Fibroblast of villous mesenchyme (primary cell): Measurements from ENCODE around the gene SHROOM3. TPM values are rescaled to one million over a fixed set of nuclear protein-coding genes. Genes with fewer than 3 reads are reported as not detected.
"Not testable (repeated sequence)": the region's sequence is repeated elsewhere in the genome, so short reads cannot be mapped to it uniquely, and the experiment has no call there.

Source experiments
- DNase-seq: peaks from one replicate; pipeline ENCODE4 v3.0.0-alpha.2; 2010; ENCODE audit warnings: low read depth
- H3K4me3 ChIP-seq: 2 replicates; pipeline ENCODE4 v1.5.1; 2011; ENCODE audit warnings: low read depth, mild to moderate bottlenecking, low read length
- CTCF ChIP-seq: IDR thresholded peaks from 2 replicates; pipeline ENCODE4 v1.5.1; 2012; ENCODE audit warnings: low read depth, mild to moderate bottlenecking, low read length; ENCODE audit not compliant: insufficient read depth
- total RNA-seq: library from RNA; depleted of rRNA; stranded (reverse); fragments of >200 nt; gene quantifications from 2 replicates; pipeline ENCODE4 v1.2.3, GENCODE V29; 2012

Gene SHROOM3
- total RNA-seq, 1 donor, result 27.6 TPM

DNA sequence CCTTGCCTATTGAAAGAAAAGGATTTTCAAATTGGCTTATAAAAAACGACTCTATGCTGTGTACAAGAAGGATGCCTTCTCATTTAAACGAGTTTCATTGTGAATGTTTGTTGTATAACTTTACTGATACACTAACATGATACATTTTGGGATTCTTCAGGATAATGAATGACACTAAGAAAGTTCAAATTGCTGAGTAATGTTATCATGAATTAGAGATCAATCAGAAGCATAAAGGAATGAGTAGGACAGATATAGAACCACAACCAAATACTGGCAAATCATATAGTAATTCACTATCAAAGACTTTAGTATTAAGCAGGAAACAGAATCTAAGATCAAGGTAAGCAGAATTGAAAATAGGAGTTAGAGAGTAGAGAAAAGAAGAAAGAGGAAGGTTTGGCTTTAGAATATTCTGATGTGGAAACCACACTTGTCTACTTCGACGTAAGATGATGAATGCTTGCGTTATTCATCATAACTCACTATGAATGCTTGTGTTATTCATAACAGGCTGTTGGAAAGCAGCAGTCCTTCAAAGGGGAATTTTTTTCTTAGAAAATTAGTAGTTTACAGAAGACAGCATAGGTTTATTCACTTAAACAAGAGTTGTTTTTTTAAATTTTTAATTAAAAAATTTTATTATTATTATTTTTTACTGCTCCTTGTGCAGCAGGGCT lies 27.4 kb upstream of the SHROOM3 start:
- no peak for TF ChIP-seq CTCF
- H3K4me3 ChIP-seq, result no peak overlapping the region
- DNase-seq, result no peak

GRCh38 chr4:76410636-76411035 lies 24.4 kb upstream of the SHROOM3 start:
- H3K4me3 ChIP-seq, result no peak overlapping the region
- no peak for TF ChIP-seq CTCF
- DNase-seq, result no peak

- no peak overlapping the region for H3K4me3 ChIP-seq
- no peak for DNase-seq
- TF ChIP-seq CTCF, result no peak
Measured at GRCh38 chr4:76420188-76420761, 14.8 kb upstream of the SHROOM3 start.

DNA sequence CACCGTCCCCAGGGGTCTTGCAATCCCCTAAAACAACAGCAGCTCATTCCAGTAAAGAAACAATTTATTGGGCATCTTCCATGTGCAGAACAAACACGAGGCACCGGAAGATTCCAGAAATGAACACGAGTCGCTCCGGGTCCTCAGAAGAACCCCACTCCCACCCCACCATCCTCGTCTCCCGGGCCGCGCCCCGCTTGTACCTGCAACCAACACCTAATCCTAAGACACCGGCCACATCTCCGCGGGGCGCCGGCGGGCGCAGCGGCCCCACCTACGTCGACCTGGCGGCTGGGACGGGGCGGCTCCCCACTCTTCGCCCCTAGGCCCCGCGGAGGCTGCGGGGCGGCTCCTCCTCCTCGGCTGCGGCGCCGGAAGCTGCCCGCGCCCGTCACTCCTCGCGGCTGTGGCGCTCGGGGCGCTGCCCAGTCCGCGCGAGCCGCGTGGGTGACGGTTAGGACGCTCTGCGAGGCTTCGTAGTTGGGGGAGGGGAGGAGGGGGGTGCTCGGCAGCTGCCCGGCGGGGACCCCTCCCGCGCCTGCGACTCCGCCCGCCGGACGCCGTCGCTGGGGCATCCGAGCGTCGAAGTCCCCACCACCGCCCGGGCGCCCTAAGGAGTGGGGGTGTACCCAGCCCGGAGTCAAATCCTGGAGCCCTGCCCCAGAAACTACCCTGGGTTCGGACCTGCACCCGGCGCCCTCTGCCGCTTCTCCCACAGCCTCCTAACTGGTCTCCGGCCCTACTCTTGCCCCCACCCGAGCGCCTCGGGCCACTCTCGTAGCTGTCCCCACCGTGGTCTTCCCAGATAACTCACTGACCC lies 14.1 kb upstream of the SHROOM3 start, which contains the start of gene CCDC158:
Gene CCDC158, minus strand, starts transcription at position 380 of the 820 bp plus-strand sequence. CDS start 17,934 bp downstream, outside the sequence.
- DNase-seq, result no peak
- peak within 1 kb of the TSS; percentile 39 for H3K4me3 ChIP-seq
- TF ChIP-seq CTCF, result no peak

DNA sequence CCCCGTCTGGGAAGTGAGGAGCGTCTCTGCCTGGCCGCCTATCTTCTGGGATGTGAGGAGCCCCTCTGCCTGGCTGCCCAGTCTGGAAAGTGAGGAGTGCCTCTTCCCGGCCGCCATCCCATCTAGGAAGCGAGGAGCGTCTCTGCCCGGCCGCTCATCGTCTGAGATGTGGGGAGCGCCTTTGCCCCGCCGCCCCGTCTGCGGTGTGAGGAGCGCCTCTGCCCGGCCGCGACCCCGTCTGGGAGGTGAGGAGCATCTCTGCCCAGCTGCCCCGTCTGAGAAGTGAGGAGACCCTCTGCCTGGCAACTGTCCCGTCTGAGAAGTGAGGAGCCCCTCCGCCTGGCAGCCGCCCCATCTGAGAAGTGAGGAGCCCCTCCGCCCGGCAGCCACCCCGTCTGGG lies 11.9 kb upstream of the SHROOM3 start:
- not testable (repeated sequence) for DNase-seq, H3K4me3 ChIP-seq

- no peak for TF ChIP-seq CTCF
- no peak for DNase-seq
- H3K4me3 ChIP-seq, result no peak overlapping the region
Measured at GRCh38 chr4:76426272-76426671, 8.8 kb upstream of the SHROOM3 start.

- no peak overlapping the region for H3K4me3 ChIP-seq
- DNase-seq, result no peak
- TF ChIP-seq CTCF, result no peak
Measured at GRCh38 chr4:76429636-76430035, 5.4 kb upstream of the SHROOM3 start.
